OCI-LY1 (cell line): ENCODE data around the gene PGA5.
"Not testable (repeated sequence)": the region's sequence is repeated elsewhere in the genome, so short reads cannot be mapped to it uniquely, and the experiment has no call there.

Source experiments
- H2AFZ ChIP-seq: fragments of 200-600 bp; sonication (generic), shearing (Covaris generic); 2 replicates; pipeline ENCODE4 v1.6.0; 2014; ENCODE audit warnings: antibody characterized with exemption, mild to moderate bottlenecking, low read length
- H3F3A ChIP-seq: fragments of 200-600 bp; sonication (generic), shearing (Covaris generic); 2 replicates; pipeline ENCODE4 v1.6.0; 2014; ENCODE audit warnings: mild to moderate bottlenecking, antibody characterized with exemption, low read length, moderate library complexity; ENCODE audit not compliant: insufficient read depth
- H3K27ac ChIP-seq: fragments of 200-600 bp; sonication (generic); 2 replicates; pipeline ENCODE4 v1.5.1; 2014; ENCODE audit warnings: low read length, mixed run types, mild to moderate bottlenecking, low read depth; ENCODE audit not compliant: poor library complexity, severe bottlenecking
- H3K27me3 ChIP-seq: fragments of 200-600 bp; sonication (generic); 2 replicates; pipeline ENCODE4 v1.6.0; 2014; ENCODE audit warnings: antibody characterized with exemption, mild to moderate bottlenecking, low read length, moderate library complexity; ENCODE audit not compliant: insufficient read depth
- H3K36me3 ChIP-seq: fragments of 200-600 bp; sonication (generic); 2 replicates; pipeline ENCODE4 v1.6.1; 2014; ENCODE audit warnings: mild to moderate bottlenecking, antibody characterized with exemption, low read length, moderate library complexity, mixed read lengths; ENCODE audit not compliant: insufficient read depth
- H3K4me1 ChIP-seq: fragments of 200-600 bp; sonication (generic); 2 replicates; pipeline ENCODE4 v1.5.1; 2014; ENCODE audit warnings: mild to moderate bottlenecking, low read length, moderate library complexity; ENCODE audit not compliant: insufficient read depth, severe bottlenecking
- H3K4me2 ChIP-seq: fragments of 200-600 bp; sonication (generic), shearing (Covaris generic); 2 replicates; pipeline ENCODE4 v1.6.1; 2014; ENCODE audit warnings: low read length
- H3K4me3 ChIP-seq: fragments of 200-600 bp; sonication (generic); 2 replicates; pipeline ENCODE4 v1.5.1; 2014; ENCODE audit warnings: low read length, low read depth, mild to moderate bottlenecking, mixed read lengths; ENCODE audit not compliant: poor library complexity, severe bottlenecking
- H3K79me2 ChIP-seq: fragments of 200-600 bp; shearing (Covaris generic); 2 replicates; pipeline ENCODE4 v1.6.1; 2016; ENCODE audit warnings: mixed run types, low read length, mixed read lengths; ENCODE audit not compliant: insufficient read depth
- H3K9ac ChIP-seq: fragments of 200-600 bp; sonication (generic), shearing (Covaris generic); 2 replicates; pipeline ENCODE4 v1.6.1; 2014; ENCODE audit warnings: mild to moderate bottlenecking, low read length, mixed read lengths
- H3K9me2 ChIP-seq: fragments of 200-600 bp; sonication (generic), shearing (Covaris generic); 2 replicates; pipeline ENCODE4 v1.6.1; 2014; ENCODE audit warnings: low read depth, mild to moderate bottlenecking, low read length, mixed read lengths
- H3K9me3 ChIP-seq: fragments of 200-600 bp; shearing (Covaris generic); 2 replicates; pipeline ENCODE4 v1.6.1; 2014; ENCODE audit warnings: low read length, mixed read lengths
- H4K20me1 ChIP-seq: fragments of 200-600 bp; sonication (generic), shearing (Covaris generic); 2 replicates; pipeline ENCODE4 v1.6.0; 2016; ENCODE audit warnings: mild to moderate bottlenecking, low read length; ENCODE audit not compliant: insufficient read depth
- CTCF ChIP-seq: fragments of 200-600 bp; sonication (generic), shearing (Covaris generic); IDR thresholded peaks from 2 replicates; pipeline ENCODE4 v1.5.1; 2017; ENCODE audit warnings: mild to moderate bottlenecking, antibody characterized with exemption, low read length, moderate library complexity, mixed read lengths
- EZH2 ChIP-seq: fragments of 200-600 bp; sonication (generic), shearing (Covaris generic); IDR thresholded peaks from 2 replicates; pipeline ENCODE4 v1.8.0; 2017; ENCODE audit warnings: borderline replicate concordance, mixed run types, mild to moderate bottlenecking, antibody characterized with exemption, low read length, moderate library complexity, mixed read lengths

Gene PGA5

GRCh38 chr11:61201476-61201875 is 39.5 kb upstream of the PGA5 start:
- TF ChIP-seq EZH2 (no peak), CTCF (no peak)
- Histone ChIP-seq H3K9me2 (no peaks in the 10 kb centered on the region), H3K9me3 (peaks cover 4% of the 10 kb centered on the region; the same call in 1 of the 2 replicates), H3K9ac (no peak overlapping the region), H3K27ac (no peak overlapping the region), H3K27me3 (peaks cover 3% of the 10 kb centered on the region; the same call in 1 of the 2 replicates), H2AFZ (no peak overlapping the region), H4K20me1 (no peaks in the 10 kb centered on the region), H3K79me2 (no peaks in the 10 kb centered on the region), H3K36me3 (no peaks in the 10 kb centered on the region; the same call in 1 of the 2 replicates), H3K4me1 (peaks cover 7% of the 10 kb centered on the region), H3K4me3 (no peak overlapping the region), H3K4me2 (peak overlapping the region; percentile 34; the same call in 1 of the 2 replicates), H3F3A (no peaks in the 10 kb centered on the region)

- H3K4me3 ChIP-seq, H3K9me3 ChIP-seq, H3K36me3 ChIP-seq, H3K9ac ChIP-seq, H3K27me3 ChIP-seq, H3K27ac ChIP-seq, H3K4me1 ChIP-seq, H4K20me1 ChIP-seq, H3K79me2 ChIP-seq, H3F3A ChIP-seq, H2AFZ ChIP-seq, H3K4me2 ChIP-seq, H3K9me2 ChIP-seq: not testable (repeated sequence)
These were observed 37.8 kb upstream of the PGA5 start, which contains the start of gene PGA3 for GRCh38 chr11:61202950-61203746. Gene PGA3, plus strand, starts transcription at chr11:61203515. Its CDS starts 50 bp downstream, at chr11:61203565.

- not testable (repeated sequence) for H3K9me2 ChIP-seq, H3F3A ChIP-seq, H4K20me1 ChIP-seq, H3K27me3 ChIP-seq, H2AFZ ChIP-seq, H3K79me2 ChIP-seq, H3K4me2 ChIP-seq, H3K4me1 ChIP-seq, H3K9ac ChIP-seq, H3K9me3 ChIP-seq, H3K4me3 ChIP-seq, H3K36me3 ChIP-seq, H3K27ac ChIP-seq
These were observed 37.1 kb upstream of the PGA5 start for GRCh38 chr11:61203873-61204272.

GRCh38 chr11:61204502-61205059 is 36.4 kb upstream of the PGA5 start:
- not testable (repeated sequence) for H3K9ac ChIP-seq, H3K9me3 ChIP-seq, H3K36me3 ChIP-seq, H3K79me2 ChIP-seq, H3K9me2 ChIP-seq, H3F3A ChIP-seq, H3K4me2 ChIP-seq, H4K20me1 ChIP-seq, H3K27me3 ChIP-seq, H3K27ac ChIP-seq, H2AFZ ChIP-seq, H3K4me3 ChIP-seq, H3K4me1 ChIP-seq

GRCh38 chr11:61207636-61208310 is 33.2 kb upstream of the PGA5 start:
- H3K4me3 ChIP-seq, H2AFZ ChIP-seq, H3K4me1 ChIP-seq: not testable (repeated sequence)

GRCh38 chr11:61210629-61211028 is 30.3 kb upstream of the PGA5 start:
- not testable (repeated sequence) for H3K36me3 ChIP-seq, H3F3A ChIP-seq, H2AFZ ChIP-seq, H3K4me3 ChIP-seq, H4K20me1 ChIP-seq, H3K27ac ChIP-seq, H3K9me2 ChIP-seq, H3K9ac ChIP-seq, H3K79me2 ChIP-seq, H3K4me1 ChIP-seq, H3K4me2 ChIP-seq, H3K27me3 ChIP-seq, H3K9me3 ChIP-seq

More at GRCh38 chr11:61207636-61208310, 33.2 kb upstream of the PGA5 start:
- H3K27me3 ChIP-seq, H4K20me1 ChIP-seq, H3K4me2 ChIP-seq, H3K9ac ChIP-seq, H3K79me2 ChIP-seq, H3K9me2 ChIP-seq, H3F3A ChIP-seq, H3K27ac ChIP-seq, H3K9me3 ChIP-seq, H3K36me3 ChIP-seq: not testable (repeated sequence)
